Tibial artery (tissue), 4 donors: Measurements from ENCODE around the gene COX19.

ENCODE experiments used
- DNase-seq, 2 donors: peaks; one replicate each; pipeline ENCODE4 v3.0.0-alpha.2; 2019
- H3K27ac ChIP-seq, 2 donors: fragments of 200-600 bp; sonication (generic) in 1 of 2; 1 replicate in 1 of 2; 2 replicates in 1 of 2; pipeline ENCODE4 v1.5.1; 2018 to 2019; ENCODE audit warnings: mild to moderate bottlenecking in 1 of 2
- H3K27me3 ChIP-seq, 2 donors: fragments of 200-600 bp; sonication (generic) in 1 of 2; one replicate each; pipeline versions ENCODE4 v1.5.1 to v1.6.0; 2016 to 2019
- H3K36me3 ChIP-seq, 3 donors: fragments of 200-600 bp; sonication (generic) in 2 of 3; one replicate each; pipeline ENCODE4 v1.5.1; 2016 to 2019; ENCODE audit warnings: mild to moderate bottlenecking in 2 of 3
- H3K4me1 ChIP-seq, 4 donors: fragments of 200-600 bp; sonication (generic) in 2 of 4; 1 replicate in 3 of 4; 2 replicates in 1 of 4; pipeline ENCODE4 v1.5.1; 2016 to 2019
- H3K4me3 ChIP-seq, 2 donors: fragments of 200-600 bp; sonication (generic) in 1 of 2; 1 replicate in 1 of 2; 2 replicates in 1 of 2; pipeline ENCODE4 v1.5.1; 2018 to 2019; ENCODE audit warnings: mild to moderate bottlenecking in 2 of 2
- H3K9me3 ChIP-seq, 3 donors: fragments of 200-600 bp; sonication (generic) in 1 of 3; one replicate each; pipeline ENCODE4 v1.5.1; 2016 to 2019
- intact Hi-C: fragments of 100-400 bp; cut with DNase I; formaldehyde crosslinking; loops from one replicate; pipeline ENCODE4 v1.15.0; 2023; ENCODE audit warnings: low total_unique reads
- TF ChIP-seq, protein P1 (sequence below), 2 experiments: fragments of 200-600 bp in 1 of 2; fragments of 450-650 bp in 1 of 2; IDR thresholded peaks; one replicate each; pipeline ENCODE4 v1.5.1; 2017 to 2019; ENCODE audit warnings: antibody characterized with exemption in 2 of 2, mild to moderate bottlenecking in 1 of 2, moderate library complexity in 1 of 2

COX19 gene

DNA sequence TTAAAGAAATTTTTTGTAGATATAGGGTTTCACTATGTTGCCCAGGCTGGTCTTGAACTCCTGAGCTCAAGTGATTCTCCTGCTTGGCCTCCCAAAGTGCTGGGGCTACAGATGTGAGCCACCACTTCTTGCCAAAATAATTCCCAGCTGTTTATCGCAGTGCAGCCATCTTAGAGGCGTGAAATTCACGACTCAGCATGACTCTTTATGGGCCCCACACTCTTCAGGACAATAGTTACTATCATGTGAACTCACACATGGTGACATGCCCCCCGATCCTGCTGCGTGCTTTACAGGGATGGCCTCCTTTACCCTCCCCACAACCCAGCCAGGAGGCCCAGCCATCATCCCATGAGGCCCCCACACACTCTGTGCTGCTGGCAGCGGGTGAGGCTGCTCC is 4.6 kb downstream of the COX19 start:
- no peaks in the 10 kb centered on the region for H3K9me3 ChIP-seq
- peaks cover 32 to 67% (median 38%) of the 10 kb centered on the region in 3 donors for H3K36me3 ChIP-seq
- TF ChIP-seq, protein P1, sequence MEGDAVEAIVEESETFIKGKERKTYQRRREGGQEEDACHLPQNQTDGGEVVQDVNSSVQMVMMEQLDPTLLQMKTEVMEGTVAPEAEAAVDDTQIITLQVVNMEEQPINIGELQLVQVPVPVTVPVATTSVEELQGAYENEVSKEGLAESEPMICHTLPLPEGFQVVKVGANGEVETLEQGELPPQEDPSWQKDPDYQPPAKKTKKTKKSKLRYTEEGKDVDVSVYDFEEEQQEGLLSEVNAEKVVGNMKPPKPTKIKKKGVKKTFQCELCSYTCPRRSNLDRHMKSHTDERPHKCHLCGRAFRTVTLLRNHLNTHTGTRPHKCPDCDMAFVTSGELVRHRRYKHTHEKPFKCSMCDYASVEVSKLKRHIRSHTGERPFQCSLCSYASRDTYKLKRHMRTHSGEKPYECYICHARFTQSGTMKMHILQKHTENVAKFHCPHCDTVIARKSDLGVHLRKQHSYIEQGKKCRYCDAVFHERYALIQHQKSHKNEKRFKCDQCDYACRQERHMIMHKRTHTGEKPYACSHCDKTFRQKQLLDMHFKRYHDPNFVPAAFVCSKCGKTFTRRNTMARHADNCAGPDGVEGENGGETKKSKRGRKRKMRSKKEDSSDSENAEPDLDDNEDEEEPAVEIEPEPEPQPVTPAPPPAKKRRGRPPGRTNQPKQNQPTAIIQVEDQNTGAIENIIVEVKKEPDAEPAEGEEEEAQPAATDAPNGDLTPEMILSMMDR (IDR thresholded peaks at IDR 0.05) = no peak

DNA sequence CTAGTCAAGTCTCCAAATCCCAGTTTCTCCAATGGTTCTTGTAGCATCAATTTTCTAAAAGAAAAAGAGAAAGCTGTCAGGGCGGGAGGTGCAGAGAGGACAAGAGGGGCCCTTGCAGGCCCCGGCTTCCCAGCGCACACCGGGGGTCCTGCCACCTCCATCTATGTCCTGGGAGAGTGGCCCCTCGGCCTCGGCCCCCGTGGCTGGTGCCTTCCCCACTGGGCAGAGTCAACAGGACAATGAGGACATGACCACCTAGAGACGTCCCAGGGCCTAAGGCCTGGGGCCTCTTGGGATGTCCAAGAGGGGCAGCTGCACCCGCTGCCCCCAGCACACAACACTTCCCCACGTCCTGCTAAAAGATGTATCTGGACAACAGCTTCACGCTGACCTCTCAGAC is 5.9 kb downstream of the COX19 start:
- Histone ChIP-seq H3K27me3 (no peaks in the 10 kb centered on the region), H3K4me1 (peaks cover 0 to 56% (median 38%) of the 10 kb centered on the region in 4 donors), H3K27ac (no peak overlapping the region), H3K4me3 (no peak overlapping the region), H3K36me3 (peaks cover 32 to 67% (median 38%) of the 10 kb centered on the region in 3 donors), H3K9me3 (no peaks in the 10 kb centered on the region)
- no peak for DNase-seq
- TF ChIP-seq, protein P1 (IDR thresholded peaks at IDR 0.05) = no peak
- intact Hi-C loops = no loop called here

More for the DNA sequence above, 4.6 kb downstream of the COX19 start:
- no peak for DNase-seq
- Histone ChIP-seq H3K27ac (no peak overlapping the region), H3K4me1 (peaks cover 0 to 48% (median 30%) of the 10 kb centered on the region in 4 donors), H3K4me3 (no peak overlapping the region), H3K27me3 (no peaks in the 10 kb centered on the region)
- intact Hi-C loops = no loop called here

DNA sequence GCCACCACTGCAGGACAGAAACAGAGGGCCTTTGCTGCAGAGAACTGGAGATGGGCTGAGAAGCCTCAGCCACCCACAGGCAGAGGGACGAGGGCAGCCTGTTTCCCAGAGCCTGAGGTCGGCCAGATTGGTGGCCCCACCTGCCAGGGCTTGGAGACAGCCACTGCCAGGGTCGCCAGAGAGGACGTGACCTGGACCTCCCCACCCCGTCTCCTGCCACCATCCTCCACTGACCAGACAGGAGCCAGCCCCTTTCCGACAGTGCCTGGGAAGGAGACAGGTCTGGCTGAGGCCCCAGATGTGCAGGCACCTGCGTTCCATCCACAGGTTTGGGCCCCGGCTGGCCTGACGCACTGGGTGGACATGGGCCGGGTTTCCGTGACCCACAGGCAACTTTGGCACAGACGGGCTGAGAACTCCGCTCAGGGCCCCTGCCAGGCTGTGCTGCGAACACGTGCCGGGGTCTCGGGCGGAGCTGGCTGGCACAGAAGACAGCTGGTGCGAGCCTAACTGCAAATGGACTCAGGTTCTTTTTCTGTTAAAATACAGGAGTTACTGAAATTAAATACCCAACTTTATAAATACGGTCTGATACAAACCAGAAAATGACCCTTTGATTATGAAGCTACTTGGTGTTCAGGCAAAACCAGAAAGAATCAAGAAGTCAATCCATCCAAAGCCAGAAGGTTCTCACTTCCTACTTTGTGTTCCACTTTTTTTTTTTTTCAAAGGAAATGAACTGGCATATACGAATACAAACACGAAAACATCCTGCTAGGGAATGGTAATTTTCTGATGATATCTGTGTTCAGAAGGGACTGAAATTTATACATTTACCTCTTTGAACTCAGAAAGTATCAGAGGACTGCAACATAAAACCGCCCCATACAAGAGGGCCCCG is 6.9 kb downstream of the COX19 start:
- peaks cover 32 to 67% (median 38%) of the 10 kb centered on the region in 3 donors for H3K36me3 ChIP-seq
- H3K4me3 ChIP-seq = no peak overlapping the region
- no peaks in the 10 kb centered on the region for H3K9me3 ChIP-seq
- H3K4me1 ChIP-seq = peaks cover 0 to 56% (median 39%) of the 10 kb centered on the region in 4 donors
- H3K27me3 ChIP-seq = no peaks in the 10 kb centered on the region
- no peak overlapping the region for H3K27ac ChIP-seq
- TF ChIP-seq, protein P1 (IDR thresholded peaks at IDR 0.05) = no peak
- DNase-seq = no peak
- intact Hi-C loops = no loop called here

DNA sequence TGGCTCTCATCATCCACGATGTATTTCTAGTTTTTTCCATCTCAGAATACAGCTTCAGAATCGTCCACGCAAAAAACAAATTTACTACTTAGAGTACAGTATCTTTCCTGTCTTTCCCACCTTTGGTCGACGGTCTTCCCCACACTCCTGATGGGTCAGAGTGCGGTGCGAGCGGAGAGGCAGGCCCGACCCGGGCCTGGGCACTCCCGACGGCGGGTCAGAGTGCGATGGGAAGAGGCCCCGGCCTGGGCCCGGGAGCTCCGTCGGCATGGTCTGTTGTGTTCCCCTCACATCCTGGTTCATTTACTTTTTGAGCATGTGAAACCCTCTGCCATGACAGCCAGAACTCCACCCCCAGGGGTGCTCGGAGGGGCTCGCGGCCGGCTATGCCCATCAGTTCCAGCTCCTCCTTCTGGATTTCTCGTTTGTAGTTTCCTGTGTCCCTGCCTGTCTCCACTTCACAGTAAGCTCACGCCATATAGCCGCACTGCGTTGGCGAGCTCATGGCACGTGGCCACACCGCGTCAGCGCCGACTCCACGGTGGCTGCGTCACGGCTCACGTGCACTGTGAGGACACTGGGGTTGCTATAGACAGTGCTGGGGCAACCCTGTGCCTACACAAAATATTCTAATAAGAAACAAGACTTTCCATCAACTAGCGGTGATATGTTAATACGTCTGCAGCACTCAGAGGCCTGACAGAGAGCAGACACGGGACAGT is 7.8 kb downstream of the COX19 start:
- Histone ChIP-seq H3K27ac (peak overlapping the region in 1 of 2 donors; percentile 84), H3K4me3 (no peak overlapping the region), H3K36me3 (peaks cover 29 to 57% (median 34%) of the 10 kb centered on the region in 3 donors), H3K4me1 (peaks cover 0 to 55% (median 39%) of the 10 kb centered on the region in 4 donors), H3K9me3 (no peaks in the 10 kb centered on the region), H3K27me3 (no peaks in the 10 kb centered on the region)
- TF ChIP-seq, protein P1 (IDR thresholded peaks at IDR 0.05) = no peak
- intact Hi-C loops = no loop called here
- no peak for DNase-seq

DNA sequence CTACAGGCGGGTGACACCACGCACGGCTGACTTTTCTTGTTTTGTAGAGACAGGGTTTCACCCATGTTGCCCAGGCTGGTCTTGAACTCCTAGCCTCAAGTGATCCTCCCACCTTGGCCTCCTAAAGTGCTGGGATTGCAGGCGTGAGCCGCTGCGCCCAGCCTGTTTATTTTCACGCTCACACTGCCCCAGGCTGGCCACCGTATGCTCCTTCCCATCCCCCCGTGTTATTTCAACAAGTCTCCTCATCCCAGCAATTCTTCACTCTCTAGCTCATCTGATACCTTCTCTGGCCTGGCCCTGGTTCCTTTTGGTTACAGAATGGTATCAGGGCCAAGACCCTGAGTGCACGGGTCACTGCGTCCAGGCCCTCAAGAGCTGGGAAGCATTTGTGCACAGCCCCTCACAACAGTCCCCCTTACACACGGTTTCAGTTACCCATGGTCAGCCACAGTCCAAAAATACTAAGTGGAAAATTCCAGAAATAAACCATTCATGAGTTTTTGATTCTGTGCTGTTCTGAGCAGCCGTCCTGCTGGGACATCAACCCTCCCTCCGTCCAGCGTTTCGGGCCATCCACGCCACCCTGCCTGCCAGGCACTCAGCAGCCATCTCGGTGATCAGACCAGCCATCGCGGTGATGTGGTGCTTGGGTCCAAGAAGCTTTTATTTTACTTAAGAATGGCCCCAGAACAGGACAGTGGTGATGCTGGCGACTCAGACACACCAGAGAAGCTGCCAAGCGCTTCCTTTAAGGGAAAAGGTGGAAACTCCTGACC is 8.9 kb downstream of the COX19 start:
- peaks cover 0 to 46% (median 35%) of the 10 kb centered on the region in 4 donors for H3K4me1 ChIP-seq
- intact Hi-C loops = no loop called here
- DNase-seq = no peak

More for the DNA sequence above, 8.9 kb downstream of the COX19 start:
- Histone ChIP-seq H3K36me3 (peaks cover 18 to 48% (median 24%) of the 10 kb centered on the region in 3 donors), H3K4me3 (no peak overlapping the region), H3K9me3 (no peaks in the 10 kb centered on the region), H3K27me3 (no peaks in the 10 kb centered on the region), H3K27ac (peak overlapping the region; percentile 84 to 85)
- TF ChIP-seq, protein P1 (IDR thresholded peaks at IDR 0.05) = no peak
